ENCODE data around the gene PIGK. TPM values are rescaled to one million over a fixed set of nuclear protein-coding genes. Genes with fewer than 3 reads are reported as not detected.

PIGK gene
- total RNA-seq, 2 donors from 2014 or later: 15.6 to 16.6 TPM

DNA sequence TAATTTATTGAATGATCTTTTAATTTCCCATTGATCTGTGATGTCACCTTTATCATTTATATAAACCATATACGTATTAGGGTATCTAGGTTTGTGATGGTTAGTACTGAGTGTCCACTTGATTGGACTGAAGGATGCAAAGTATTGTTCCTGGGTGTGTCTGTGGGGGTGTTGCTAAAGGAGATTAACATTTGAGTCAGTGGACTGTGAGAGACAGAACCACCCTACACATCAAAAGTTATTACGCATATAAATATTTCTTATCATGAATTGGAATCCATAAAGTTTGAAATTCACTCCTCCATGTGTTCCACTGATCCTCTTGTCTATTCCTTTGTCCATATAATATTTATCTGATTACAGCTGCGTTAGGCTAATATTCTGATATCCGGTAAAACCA is 100.5 kb downstream of the PIGK start:
- ATAC-seq (no peak), DNase-seq (no peak)
- Mint-ChIP-seq H3K27me3 (no peaks in the 10 kb centered on the region), H3K27ac (no peak overlapping the region), H3K4me1 (peaks cover 1% of the 10 kb centered on the region), H3K36me3 (ENCODE audit: low read depth) (peaks cover 16% of the 10 kb centered on the region), H3K4me3 (no peak overlapping the region)
- H3K9me3 ChIP-seq (ENCODE audit: control insufficient read depth, low read length, poor library complexity, severe bottlenecking): no peaks in the 10 kb centered on the region

GRCh38 chr1:77104672-77105071 is 114.6 kb downstream of the PIGK start:
- Mint-ChIP-seq H3K36me3 (ENCODE audit: low read depth) (peaks cover 5% of the 10 kb centered on the region), H3K27me3 (no peaks in the 10 kb centered on the region), H3K4me1 (no peaks in the 10 kb centered on the region), H3K4me3 (no peak overlapping the region), H3K27ac (no peak overlapping the region)
- no peaks in the 10 kb centered on the region for H3K9me3 ChIP-seq (ENCODE audit: control insufficient read depth, low read length, poor library complexity, severe bottlenecking)
- ATAC-seq (no peak), DNase-seq (no peak)

DNA sequence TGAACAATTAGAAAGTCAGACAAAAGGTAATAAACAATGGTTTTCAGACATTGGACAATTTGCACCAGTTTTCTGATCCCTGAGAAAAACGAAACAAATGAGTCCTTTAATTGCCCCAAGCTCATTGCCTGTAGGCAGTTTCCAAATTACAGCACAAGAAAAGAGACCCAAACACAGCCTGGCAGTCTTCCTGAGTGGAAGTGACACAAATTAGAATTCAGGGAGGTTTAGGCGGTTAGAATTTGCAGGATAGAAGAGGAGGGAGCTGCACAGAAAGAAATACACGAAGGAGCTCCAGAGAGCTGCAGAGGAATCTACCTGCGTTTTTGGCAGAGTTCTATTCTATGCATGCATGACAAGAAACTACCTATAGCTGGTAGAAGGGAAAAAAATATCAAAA is 115.7 kb downstream of the PIGK start:
- H3K9me3 ChIP-seq (ENCODE audit: control insufficient read depth, low read length, poor library complexity, severe bottlenecking): no peaks in the 10 kb centered on the region
- peaks cover 3% of the 10 kb centered on the region for H3K36me3 Mint-ChIP-seq (ENCODE audit: low read depth)
- no peak overlapping the region for H3K27ac Mint-ChIP-seq
- H3K4me1 Mint-ChIP-seq: no peaks in the 10 kb centered on the region
- H3K4me3 Mint-ChIP-seq: no peak overlapping the region
- H3K27me3 Mint-ChIP-seq: no peaks in the 10 kb centered on the region
- ATAC-seq (no peak), DNase-seq (no peak)

GRCh38 chr1:77100875-77101274 is 118.4 kb downstream of the PIGK start:
- Mint-ChIP-seq H3K4me3 (no peak overlapping the region), H3K27ac (no peak overlapping the region), H3K36me3 (ENCODE audit: low read depth) (peaks cover 3% of the 10 kb centered on the region), H3K27me3 (no peaks in the 10 kb centered on the region), H3K4me1 (no peaks in the 10 kb centered on the region)
- DNase-seq: no peak
- no peak for ATAC-seq
- no peaks in the 10 kb centered on the region for H3K9me3 ChIP-seq (ENCODE audit: control insufficient read depth, low read length, poor library complexity, severe bottlenecking)

DNA sequence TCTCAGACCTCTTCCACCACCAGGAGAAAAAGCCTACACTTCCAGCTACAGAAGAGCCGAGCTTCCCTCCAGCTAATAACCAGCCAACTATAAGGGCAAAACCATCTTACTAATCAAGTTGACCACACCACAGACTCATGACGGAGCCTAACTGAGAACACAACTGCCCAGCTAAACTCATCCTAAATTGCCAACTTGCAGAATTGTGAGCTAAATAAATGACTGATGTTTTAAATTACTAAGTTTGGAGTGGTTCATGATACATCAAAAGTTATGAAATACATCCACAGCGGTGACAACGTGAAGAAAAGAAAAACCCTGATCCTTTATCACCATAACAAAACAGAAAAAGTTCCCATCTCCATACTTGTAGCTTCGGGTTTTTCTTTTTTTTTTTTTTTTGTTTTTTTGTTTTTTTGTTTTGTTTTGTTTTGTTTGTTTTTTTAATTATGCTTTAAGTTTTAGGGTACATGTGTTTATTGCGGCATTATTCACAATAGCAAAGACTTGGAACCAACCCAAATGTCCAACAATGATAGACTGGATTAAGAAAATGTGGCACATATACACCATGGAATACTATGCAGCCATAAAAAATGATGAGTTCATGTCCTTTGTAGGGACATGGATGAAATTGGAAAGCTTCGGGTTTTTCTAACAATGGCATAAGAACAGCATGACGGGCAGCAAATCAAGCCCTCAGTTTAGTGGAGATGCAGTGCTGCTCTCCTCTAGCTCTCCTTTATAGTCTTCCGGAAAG is 122.6 kb downstream of the PIGK start:
- H3K4me3 Mint-ChIP-seq: no peak overlapping the region
- no peaks in the 10 kb centered on the region for H3K36me3 Mint-ChIP-seq (ENCODE audit: low read depth)
- no peaks in the 10 kb centered on the region for H3K9me3 ChIP-seq (ENCODE audit: control insufficient read depth, low read length, poor library complexity, severe bottlenecking)
- ATAC-seq (no peak), DNase-seq (no peak)
- no peaks in the 10 kb centered on the region for H3K4me1 Mint-ChIP-seq
- H3K27me3 Mint-ChIP-seq: no peaks in the 10 kb centered on the region
- H3K27ac Mint-ChIP-seq: no peak overlapping the region

GRCh38 chr1:77095236-77095635 is 124.0 kb downstream of the PIGK start:
- ATAC-seq: no peak
- no peaks in the 10 kb centered on the region for H3K9me3 ChIP-seq (ENCODE audit: control insufficient read depth, low read length, poor library complexity, severe bottlenecking)
- Mint-ChIP-seq H3K4me1 (no peaks in the 10 kb centered on the region), H3K27me3 (no peaks in the 10 kb centered on the region), H3K4me3 (no peak overlapping the region), H3K36me3 (ENCODE audit: low read depth) (no peaks in the 10 kb centered on the region), H3K27ac (no peak overlapping the region)
- DNase-seq: no peak

GRCh38 chr1:77089756-77090155 is 129.5 kb downstream of the PIGK start:
- Mint-ChIP-seq H3K27me3 (no peaks in the 10 kb centered on the region), H3K36me3 (ENCODE audit: low read depth) (peaks cover 2% of the 10 kb centered on the region), H3K27ac (no peak overlapping the region), H3K4me3 (no peak overlapping the region), H3K4me1 (no peaks in the 10 kb centered on the region)
- DNase-seq: no peak
- H3K9me3 ChIP-seq (ENCODE audit: control insufficient read depth, low read length, poor library complexity, severe bottlenecking): no peaks in the 10 kb centered on the region
- no peak for ATAC-seq

- H3K36me3 Mint-ChIP-seq (ENCODE audit: low read depth): peaks cover 2% of the 10 kb centered on the region
- H3K4me1 Mint-ChIP-seq: no peaks in the 10 kb centered on the region
- no peaks in the 10 kb centered on the region for H3K9me3 ChIP-seq (ENCODE audit: control insufficient read depth, low read length, poor library complexity, severe bottlenecking)
- H3K27ac Mint-ChIP-seq: no peak overlapping the region
- no peak for DNase-seq
- no peak for ATAC-seq
- peaks cover 4% of the 10 kb centered on the region for H3K27me3 Mint-ChIP-seq
- no peak overlapping the region for H3K4me3 Mint-ChIP-seq
These were observed 134.1 kb downstream of the PIGK start for GRCh38 chr1:77085109-77085508.

DNA sequence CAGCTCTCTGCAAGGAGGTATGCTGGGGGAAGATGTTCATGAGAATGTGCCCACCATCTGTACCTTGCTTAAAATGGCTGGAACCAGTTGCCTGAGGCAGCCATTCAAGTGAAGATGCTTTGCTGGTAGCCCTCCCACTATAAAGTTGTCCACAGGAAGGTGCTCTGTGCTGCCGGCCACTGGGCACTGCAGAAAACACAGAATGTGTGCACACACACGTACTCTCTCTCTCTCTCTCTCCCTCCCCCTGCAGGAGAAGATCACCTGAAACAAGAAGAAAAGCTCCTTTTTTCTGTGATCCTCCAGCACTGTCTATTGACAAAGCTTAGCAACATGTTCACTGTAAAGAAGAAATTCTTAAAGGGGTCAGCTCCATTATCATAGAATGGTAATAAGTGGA is 134.8 kb downstream of the PIGK start:
- no peak overlapping the region for H3K27ac Mint-ChIP-seq
- no peak overlapping the region for H3K4me3 Mint-ChIP-seq
- H3K27me3 Mint-ChIP-seq: peaks cover 10% of the 10 kb centered on the region
- DNase-seq (no peak), ATAC-seq (no peak)
- H3K4me1 Mint-ChIP-seq: no peaks in the 10 kb centered on the region
- peaks cover 2% of the 10 kb centered on the region for H3K36me3 Mint-ChIP-seq (ENCODE audit: low read depth)
- H3K9me3 ChIP-seq (ENCODE audit: control insufficient read depth, low read length, poor library complexity, severe bottlenecking): no peaks in the 10 kb centered on the region

DNA sequence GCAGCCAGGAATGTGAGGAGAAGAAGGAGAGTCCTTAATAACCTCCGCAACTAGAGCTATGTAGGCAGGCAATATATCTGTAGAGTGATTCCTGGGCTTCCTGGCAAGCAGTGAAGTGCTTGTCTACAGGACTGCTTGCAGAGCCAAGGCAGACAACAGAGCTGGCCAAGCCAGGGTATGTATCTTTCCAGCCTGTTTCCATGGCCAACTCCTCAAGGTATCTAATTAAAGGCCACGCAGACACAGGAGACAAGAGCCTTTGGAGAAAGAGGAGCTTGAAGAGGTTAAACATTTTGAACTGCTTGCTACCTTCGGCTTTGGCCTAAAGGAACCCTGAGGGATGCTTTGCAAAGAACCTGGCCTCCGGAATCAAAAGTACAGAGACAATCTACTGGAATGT is 137.4 kb downstream of the PIGK start:
- ATAC-seq (no peak), DNase-seq (no peak)
- Mint-ChIP-seq H3K4me3 (no peak overlapping the region), H3K27me3 (peaks cover 18% of the 10 kb centered on the region), H3K27ac (no peak overlapping the region), H3K36me3 (ENCODE audit: low read depth) (peaks cover 2% of the 10 kb centered on the region), H3K4me1 (no peaks in the 10 kb centered on the region)
- H3K9me3 ChIP-seq (ENCODE audit: control insufficient read depth, low read length, poor library complexity, severe bottlenecking): no peaks in the 10 kb centered on the region

- DNase-seq (no peak), ATAC-seq (no peak)
- Mint-ChIP-seq H3K4me3 (no peak overlapping the region), H3K36me3 (ENCODE audit: low read depth) (no peaks in the 10 kb centered on the region), H3K27ac (no peak overlapping the region), H3K4me1 (no peaks in the 10 kb centered on the region), H3K27me3 (peaks cover 33% of the 10 kb centered on the region)
- no peaks in the 10 kb centered on the region for H3K9me3 ChIP-seq (ENCODE audit: control insufficient read depth, low read length, poor library complexity, severe bottlenecking)
These were observed 142.5 kb downstream of the PIGK start for GRCh38 chr1:77076759-77077158.

GRCh38 chr1:77068013-77068412 is 151.2 kb downstream of the PIGK start:
- H3K4me1 Mint-ChIP-seq: no peaks in the 10 kb centered on the region
- H3K27ac Mint-ChIP-seq: no peak overlapping the region
- H3K27me3 Mint-ChIP-seq: no peaks in the 10 kb centered on the region
- no peaks in the 10 kb centered on the region for H3K36me3 Mint-ChIP-seq (ENCODE audit: low read depth)
- DNase-seq (no peak), ATAC-seq (no peak)
- H3K4me3 Mint-ChIP-seq: no peak overlapping the region
- no peaks in the 10 kb centered on the region for H3K9me3 ChIP-seq (ENCODE audit: control insufficient read depth, low read length, poor library complexity, severe bottlenecking)

DNA sequence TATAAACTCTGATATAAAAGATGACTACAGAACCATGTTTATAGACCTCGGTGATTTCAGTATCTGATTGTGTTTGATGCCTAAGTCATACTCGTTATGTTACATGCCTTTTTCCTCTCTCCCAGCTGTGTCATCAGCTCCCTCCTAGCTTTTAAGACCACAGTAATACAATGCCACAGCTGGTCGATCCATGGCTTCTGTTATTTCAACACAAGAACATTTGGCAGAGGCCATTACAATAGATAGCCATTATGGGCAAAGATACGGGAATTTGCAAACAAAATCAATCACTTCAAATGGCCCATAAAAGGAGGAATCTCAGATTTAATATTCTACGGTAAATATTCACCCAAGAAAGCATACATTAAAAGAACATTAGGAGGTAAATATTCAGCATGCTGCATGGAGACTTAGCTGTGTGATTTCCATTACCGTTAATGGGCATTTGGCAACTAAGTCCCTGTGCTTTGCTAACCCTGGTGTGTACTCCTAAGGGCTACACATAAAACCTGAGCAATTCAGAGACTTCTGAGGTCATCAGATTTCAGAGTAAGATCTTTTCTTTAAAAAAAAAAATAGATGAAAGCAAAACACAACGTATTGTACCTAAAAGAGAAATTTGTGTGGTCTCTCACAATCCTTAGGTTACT is 153.4 kb downstream of the PIGK start:
- H3K27me3 Mint-ChIP-seq: peaks cover 12% of the 10 kb centered on the region
- H3K4me3 Mint-ChIP-seq: no peak overlapping the region
- H3K4me1 Mint-ChIP-seq: no peaks in the 10 kb centered on the region
- H3K36me3 Mint-ChIP-seq (ENCODE audit: low read depth): no peaks in the 10 kb centered on the region
- ATAC-seq (no peak), DNase-seq (no peak)
- no peaks in the 10 kb centered on the region for H3K9me3 ChIP-seq (ENCODE audit: control insufficient read depth, low read length, poor library complexity, severe bottlenecking)
- H3K27ac Mint-ChIP-seq: no peak overlapping the region

DNA sequence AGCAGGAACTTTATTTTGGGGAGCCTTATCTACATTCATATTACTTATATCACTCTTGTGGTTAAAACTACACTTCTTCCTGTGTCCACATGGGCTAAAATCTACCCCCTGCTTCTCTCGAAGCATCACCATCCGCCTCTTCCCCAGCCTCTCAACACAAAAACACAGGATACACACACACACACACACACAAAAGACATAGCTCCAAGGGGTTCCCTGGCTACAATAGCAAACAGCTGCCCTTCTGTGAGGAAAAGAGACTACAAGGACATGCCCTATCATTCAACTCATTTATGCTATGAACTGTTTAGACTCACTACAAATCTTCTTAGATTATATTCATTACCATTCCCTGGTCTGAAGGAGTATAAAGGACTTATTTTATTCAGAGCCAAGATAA is 155.0 kb downstream of the PIGK start:
- ATAC-seq (no peak), DNase-seq (no peak)
- Mint-ChIP-seq H3K36me3 (ENCODE audit: low read depth) (no peaks in the 10 kb centered on the region), H3K4me3 (no peak overlapping the region), H3K27ac (no peak overlapping the region), H3K27me3 (peaks cover 17% of the 10 kb centered on the region), H3K4me1 (no peaks in the 10 kb centered on the region)
- no peaks in the 10 kb centered on the region for H3K9me3 ChIP-seq (ENCODE audit: control insufficient read depth, low read length, poor library complexity, severe bottlenecking)
